ENCODE results near the gene LELP1. TPM values are rescaled to one million over a fixed set of nuclear protein-coding genes. Genes with fewer than 3 reads are reported as not detected.

LELP1 gene
- total RNA-seq, 2 experiments from 2014 or later = not detected

DNA sequence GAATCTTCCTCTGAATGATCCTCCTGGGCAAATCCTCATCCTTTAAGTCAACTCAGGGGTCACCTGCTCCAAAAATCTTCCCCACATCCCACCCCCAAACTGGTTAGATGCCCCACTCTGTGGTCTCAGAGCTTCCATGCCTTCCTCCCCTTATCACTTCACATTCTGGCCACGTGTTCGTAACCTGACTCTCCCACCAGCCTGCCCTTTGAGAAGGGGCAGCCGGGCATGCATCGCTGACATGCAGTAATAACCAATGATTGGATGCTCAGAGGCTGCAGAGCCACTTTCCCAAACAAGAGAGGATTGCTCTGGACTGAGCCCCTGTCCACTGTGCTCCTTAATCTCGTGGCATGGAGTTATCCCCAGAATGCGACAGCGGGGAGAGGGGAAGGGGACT is 7.0 kb downstream of the LELP1 start:
- no peak for DNase-seq
- Mint-ChIP-seq H3K36me3 (ENCODE audit: low read depth) (no peaks in the 10 kb centered on the region), H3K4me3 (no peak overlapping the region), H3K9me3 (no peaks in the 10 kb centered on the region), H3K27ac (no peak overlapping the region), H3K4me1 (ENCODE audit: low read depth) (no peaks in the 10 kb centered on the region), H3K27me3 (peaks cover 46% of the 10 kb centered on the region)
- Histone ChIP-seq H3K27ac (ENCODE audit: low read depth in 1 of 2, low read length in 2 of 2) (no peak overlapping the region), H3K4me1 (ENCODE audit: insufficient read depth, low read length) (no peaks in the 10 kb centered on the region), H3K36me3 (ENCODE audit: insufficient read depth, low read length) (no peaks in the 10 kb centered on the region), H3K4me3 (ENCODE audit: low read length) (no peak overlapping the region), H3K27me3 (ENCODE audit: control insufficient read depth in 1 of 2, insufficient read depth in 2 of 2, low read length in 2 of 2) (peaks cover 0 to 14% of the 10 kb centered on the region in 2 experiments), H3K9me3 (ENCODE audit: control insufficient read depth in 1 of 2, insufficient read depth in 1 of 2, low read length in 2 of 2) (no peaks in the 10 kb centered on the region)
- intact Hi-C loops (cut with DNase I, micrococcal nuclease) = no loop called here
- no peak for ATAC-seq (ENCODE audit: poor library complexity)
- CTCF ChIA-PET = no interaction called here
- POLR2A ChIA-PET = no interaction called here
- TF ChIP-seq, protein P1, sequence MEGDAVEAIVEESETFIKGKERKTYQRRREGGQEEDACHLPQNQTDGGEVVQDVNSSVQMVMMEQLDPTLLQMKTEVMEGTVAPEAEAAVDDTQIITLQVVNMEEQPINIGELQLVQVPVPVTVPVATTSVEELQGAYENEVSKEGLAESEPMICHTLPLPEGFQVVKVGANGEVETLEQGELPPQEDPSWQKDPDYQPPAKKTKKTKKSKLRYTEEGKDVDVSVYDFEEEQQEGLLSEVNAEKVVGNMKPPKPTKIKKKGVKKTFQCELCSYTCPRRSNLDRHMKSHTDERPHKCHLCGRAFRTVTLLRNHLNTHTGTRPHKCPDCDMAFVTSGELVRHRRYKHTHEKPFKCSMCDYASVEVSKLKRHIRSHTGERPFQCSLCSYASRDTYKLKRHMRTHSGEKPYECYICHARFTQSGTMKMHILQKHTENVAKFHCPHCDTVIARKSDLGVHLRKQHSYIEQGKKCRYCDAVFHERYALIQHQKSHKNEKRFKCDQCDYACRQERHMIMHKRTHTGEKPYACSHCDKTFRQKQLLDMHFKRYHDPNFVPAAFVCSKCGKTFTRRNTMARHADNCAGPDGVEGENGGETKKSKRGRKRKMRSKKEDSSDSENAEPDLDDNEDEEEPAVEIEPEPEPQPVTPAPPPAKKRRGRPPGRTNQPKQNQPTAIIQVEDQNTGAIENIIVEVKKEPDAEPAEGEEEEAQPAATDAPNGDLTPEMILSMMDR (IDR thresholded peaks at IDR 0.05) = no peak

DNA sequence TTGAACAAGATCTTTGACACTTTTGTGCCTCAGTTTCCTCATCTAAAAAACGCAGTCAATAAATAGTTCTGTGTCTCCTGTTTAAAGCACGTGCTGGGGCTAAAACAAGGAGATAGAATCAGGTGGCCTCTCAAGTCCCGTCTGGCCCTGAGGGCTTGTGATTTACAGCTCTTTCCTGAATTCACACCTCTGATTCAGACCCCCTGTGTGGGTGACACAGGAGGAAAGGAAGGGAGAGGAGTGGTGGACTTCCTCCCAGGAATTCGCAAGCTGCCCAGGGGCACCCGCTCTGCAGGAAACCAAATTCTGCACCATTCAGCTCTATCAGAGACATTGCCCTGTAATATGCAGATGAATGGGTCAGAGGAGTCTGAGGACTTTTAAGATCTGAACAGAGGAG is 9.0 kb downstream of the LELP1 start:
- ATAC-seq (ENCODE audit: poor library complexity) (no peak), DNase-seq (no peak)
- TF ChIP-seq, protein P1 (IDR thresholded peaks at IDR 0.05) = no peak
- H3K9me3 Mint-ChIP-seq = no peaks in the 10 kb centered on the region
- H3K4me3 Mint-ChIP-seq = no peak overlapping the region
- Histone ChIP-seq H3K9me3 (ENCODE audit: control insufficient read depth in 1 of 2, insufficient read depth in 1 of 2, low read length in 2 of 2) (no peaks in the 10 kb centered on the region), H3K4me3 (ENCODE audit: low read length) (no peak overlapping the region), H3K4me1 (ENCODE audit: insufficient read depth, low read length) (no peaks in the 10 kb centered on the region), H3K27me3 (ENCODE audit: control insufficient read depth in 1 of 2, insufficient read depth in 2 of 2, low read length in 2 of 2) (peaks cover 5 to 14% of the 10 kb centered on the region in 2 experiments), H3K27ac (ENCODE audit: low read depth in 1 of 2, low read length in 2 of 2) (no peak overlapping the region), H3K36me3 (ENCODE audit: insufficient read depth, low read length) (no peaks in the 10 kb centered on the region)
- no peaks in the 10 kb centered on the region for H3K4me1 Mint-ChIP-seq (ENCODE audit: low read depth)
- H3K27ac Mint-ChIP-seq = no peak overlapping the region
- ChIA-PET POLR2A (no interaction called here), CTCF (no interaction called here)
- H3K36me3 Mint-ChIP-seq (ENCODE audit: low read depth) = no peaks in the 10 kb centered on the region
- intact Hi-C loops (cut with DNase I, micrococcal nuclease) = no loop called here
- peaks cover 39% of the 10 kb centered on the region for H3K27me3 Mint-ChIP-seq

DNA sequence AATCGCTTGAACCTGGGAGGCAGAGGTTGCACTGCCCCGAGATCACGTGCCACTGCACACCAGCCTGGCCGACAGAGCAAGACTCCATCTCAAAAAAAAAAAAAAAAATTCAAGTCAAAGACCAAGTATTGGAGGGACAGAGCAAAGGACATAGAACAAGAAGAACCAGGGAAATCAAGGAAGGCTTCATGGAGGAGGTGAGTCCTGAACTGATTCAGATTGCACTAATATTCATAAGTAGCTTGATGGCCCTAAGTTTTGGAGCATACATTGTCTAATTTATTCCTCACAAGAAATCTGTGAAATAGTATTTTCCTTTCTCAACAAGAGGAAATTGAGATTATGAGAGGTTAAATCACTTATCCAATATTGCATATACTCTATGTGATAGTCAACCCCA is 10.3 kb downstream of the LELP1 start:
- no peak overlapping the region for H3K4me3 Mint-ChIP-seq
- intact Hi-C loops (cut with DNase I, micrococcal nuclease) = no loop called here
- ATAC-seq (ENCODE audit: poor library complexity) = no peak
- Histone ChIP-seq H3K27me3 (ENCODE audit: control insufficient read depth in 1 of 2, insufficient read depth in 2 of 2, low read length in 2 of 2) (peaks cover 7 to 14% of the 10 kb centered on the region in 2 experiments), H3K27ac (ENCODE audit: low read depth in 1 of 2, low read length in 2 of 2) (no peak overlapping the region), H3K36me3 (ENCODE audit: insufficient read depth, low read length) (no peaks in the 10 kb centered on the region), H3K4me1 (ENCODE audit: insufficient read depth, low read length) (no peaks in the 10 kb centered on the region), H3K4me3 (ENCODE audit: low read length) (no peak overlapping the region), H3K9me3 (ENCODE audit: control insufficient read depth in 1 of 2, insufficient read depth in 1 of 2, low read length in 2 of 2) (no peaks in the 10 kb centered on the region)
- peaks cover 36% of the 10 kb centered on the region for H3K27me3 Mint-ChIP-seq
- TF ChIP-seq, protein P1 (IDR thresholded peaks at IDR 0.05) = no peak
- no peak overlapping the region for H3K27ac Mint-ChIP-seq
- H3K36me3 Mint-ChIP-seq (ENCODE audit: low read depth) = no peaks in the 10 kb centered on the region
- ChIA-PET CTCF (no interaction called here), POLR2A (no interaction called here)
- no peaks in the 10 kb centered on the region for H3K4me1 Mint-ChIP-seq (ENCODE audit: low read depth)
- no peak for DNase-seq
- no peaks in the 10 kb centered on the region for H3K9me3 Mint-ChIP-seq

Data from CD4-positive, alpha-beta T cell (primary cell).